Endothelial cell of umbilical vein (primary cell): ENCODE results near the gene TLE4. TPM values are rescaled to one million over a fixed set of nuclear protein-coding genes. Genes with fewer than 3 reads are reported as not detected.

ENCODE experiments used
- BruUV-seq: library from RNA; stranded (reverse); fragments of 400-500 nt; replicated peaks from 2 replicates; lab custom pipeline; 2021; lab: Mats Ljungman, UMichigan
- CTCF ChIA-PET: fragments of 300-600, 350-600 bp; sonication (Branson Sonifier 250); formaldehyde crosslinking; loops from one replicate; lab custom pipeline; 2021; ENCODE audit warnings: antibody characterized with exemption, inconsistent platforms; lab: Charles Lee
- POLR2A ChIA-PET: fragments of 300-600, 350-600 bp; sonication (Branson Sonifier 250); formaldehyde crosslinking; loops from one replicate; lab custom pipeline; 2021; ENCODE audit warnings: antibody characterized with exemption, inconsistent platforms; lab: Charles Lee
- DNase-seq: peaks from one replicate; pipeline ENCODE4 v3.0.0-alpha.2; 2011; ENCODE audit warnings: low read depth, low spot score
- FAIRE-seq: peaks from 2 replicates; lab custom pipeline; 2011; peaks lifted over from hg19 to GRCh38; lab: Jason Lieb, UNC
- H2AFZ ChIP-seq: 2 replicates; pipeline ENCODE4 v1.6.0; 2012; ENCODE audit warnings: low read depth, low read length, control low read depth, inconsistent platforms
- H3K27ac ChIP-seq: 2 replicates; pipeline ENCODE4 v1.5.1; 2011; ENCODE audit warnings: low read depth, mild to moderate bottlenecking, control low read depth, low read length, moderate library complexity; ENCODE audit not compliant: insufficient read depth
- H3K27me3 ChIP-seq, 2 experiments: 2 replicates each; pipeline versions ENCODE4 v1.6.0 to v1.6.1; 2011; ENCODE audit warnings: low read length in 2 of 2, mixed read lengths in 1 of 2; ENCODE audit not compliant: control insufficient read depth in 2 of 2, insufficient read depth in 2 of 2
- H3K36me3 ChIP-seq, 2 experiments: 2 replicates in 1 of 2; 3 replicates in 1 of 2; pipeline ENCODE4 v1.5.1; 2011; ENCODE audit warnings: low read length in 2 of 2, mild to moderate bottlenecking in 1 of 2, moderate library complexity in 1 of 2; ENCODE audit not compliant: control insufficient read depth in 2 of 2, insufficient read depth in 2 of 2; ENCODE audit errors: extremely low read depth in 1 of 2
- H3K4me1 ChIP-seq: 3 replicates; pipeline ENCODE4 v1.5.1; 2011; ENCODE audit warnings: mild to moderate bottlenecking, low read length; ENCODE audit not compliant: control insufficient read depth, insufficient read depth; ENCODE audit errors: extremely low read depth
- H3K4me2 ChIP-seq: 2 replicates; pipeline ENCODE4 v1.6.1; 2011; ENCODE audit warnings: low read length, control low read depth, mixed read lengths; ENCODE audit not compliant: insufficient read depth
- H3K4me3 ChIP-seq, 3 experiments: fragments of 200-600 bp in 1 of 3; sonication (generic), shearing (Covaris generic) in 1 of 3; replicated peaks in 1 of 3; 2 replicates each; pipeline ENCODE4 v1.5.1; 2011 to 2016; ENCODE audit warnings: control low read depth in 3 of 3, low read length in 3 of 3, mild to moderate bottlenecking in 2 of 3, inconsistent platforms in 1 of 3, low read depth in 1 of 3, moderate library complexity in 1 of 3; ENCODE audit not compliant: insufficient read depth in 1 of 3
- H3K79me2 ChIP-seq: 2 replicates; pipeline ENCODE4 v1.6.0; 2012; ENCODE audit warnings: low read length, inconsistent platforms; ENCODE audit not compliant: control insufficient read depth, insufficient read depth
- H3K9ac ChIP-seq: replicated peaks from 2 replicates; pipeline ENCODE3; 2011; ENCODE audit warnings: low read length, control low read depth; ENCODE audit not compliant: insufficient read depth; ENCODE audit errors: extremely low read depth
- H3K9me1 ChIP-seq: replicated peaks from 3 replicates; pipeline ENCODE4 v1.6.0; 2011; ENCODE audit warnings: mild to moderate bottlenecking, low read length; ENCODE audit not compliant: control insufficient read depth, insufficient read depth; ENCODE audit errors: extremely low read depth
- H3K9me3 ChIP-seq: replicated peaks from 2 replicates; pipeline ENCODE4 v1.5.1; 2012; ENCODE audit warnings: low read length, inconsistent platforms; ENCODE audit not compliant: control insufficient read depth, insufficient read depth
- H4K20me1 ChIP-seq: replicated peaks from 2 replicates; pipeline ENCODE3; 2011; ENCODE audit warnings: mild to moderate bottlenecking, low read length; ENCODE audit not compliant: control insufficient read depth, insufficient read depth; ENCODE audit errors: extremely low read depth
- CTCF ChIP-seq, 2 donors: IDR thresholded peaks; 1 replicate in 1 of 2; 2 replicates in 1 of 2; pipeline ENCODE4 v1.5.1; 2011; ENCODE audit warnings: low read length in 2 of 2, mild to moderate bottlenecking in 2 of 2, moderate library complexity in 2 of 2, control low read depth in 1 of 2, inconsistent platforms in 1 of 2, low read depth in 1 of 2; ENCODE audit not compliant: insufficient read depth in 1 of 2; ENCODE audit errors: extremely low read depth in 1 of 2
- EZH2 ChIP-seq: IDR thresholded peaks from 2 replicates; pipeline ENCODE4 v1.6.1; 2012; ENCODE audit warnings: borderline replicate concordance, low read depth, mild to moderate bottlenecking, moderate library complexity, low read length, inconsistent platforms; ENCODE audit not compliant: severe bottlenecking
- FOS ChIP-seq: IDR thresholded peaks from 2 replicates; pipeline ENCODE4 v1.6.1; 2011; ENCODE audit warnings: mild to moderate bottlenecking, low read length, moderate library complexity, borderline replicate concordance; ENCODE audit not compliant: insufficient read depth
- GATA2 ChIP-seq: IDR thresholded peaks from 2 replicates; pipeline ENCODE4 v1.7.0; 2011; ENCODE audit warnings: low read depth, mild to moderate bottlenecking, moderate library complexity, mixed read lengths, low read length; ENCODE audit not compliant: insufficient read length, insufficient read depth
- JUN ChIP-seq: IDR thresholded peaks from 2 replicates; pipeline ENCODE4 v1.6.1; 2011; ENCODE audit warnings: borderline replicate concordance, low read depth; ENCODE audit not compliant: insufficient read length, insufficient read depth
- MYC ChIP-seq: IDR thresholded peaks from one replicate; pipeline ENCODE4 v1.6.1; 2011; ENCODE audit warnings: mild to moderate bottlenecking, low read depth, low read length
- POLR2A ChIP-seq: IDR thresholded peaks from 2 replicates; pipeline ENCODE4 v1.6.1; 2012; ENCODE audit warnings: low read depth, mild to moderate bottlenecking, control low read depth, low read length
- POLR2AphosphoS5 ChIP-seq: IDR thresholded peaks from 2 replicates; pipeline ENCODE4 v1.6.1; 2012; ENCODE audit warnings: low read depth, mild to moderate bottlenecking, control low read depth, low read length, moderate library complexity; ENCODE audit not compliant: insufficient read depth
- dilution Hi-C: fragments of 300-500 bp; cut with MboI; formaldehyde crosslinking; loops from one replicate; pipeline ENCODE4 v1.15.0; 2019; ENCODE audit warnings: low sequenced_read_pairs; ENCODE audit not compliant: extremely low pct_ligation_motif_present
- intact Hi-C: fragments of 100-400 bp; cut with micrococcal nuclease; formaldehyde crosslinking; loops from one replicate; pipeline ENCODE4 v1.10.0; 2022
- polyA plus RNA-seq, 4 experiments: library from polyadenylated mRNA; depleted of rRNA in 3 of 4; stranded (reverse) in 3 of 4; unstranded in 1 of 4; fragments of >200 nt; gene quantifications; 2 replicates each; pipeline versions ENCODE4 v1.2.1 to v1.2.3, GENCODE V29; 2011 to 2012; ENCODE audit warnings: missing spikeins in 1 of 4
- total RNA-seq: library from RNA; stranded (reverse); gene quantifications from 2 replicates; pipeline ENCODE4 v1.2.3, GENCODE V29; 2021
- TF ChIP-seq, protein P1 (sequence below): IDR thresholded peaks from 2 replicates; pipeline ENCODE4 v1.6.1; 2011; ENCODE audit not compliant: insufficient read depth, insufficient read length

Gene TLE4
- total and polyA plus RNA-seq, 2 donors (not counting 3 experiments of a cell fraction or from before 2014, with no cell fraction given) = 31.4 to 32.3 TPM

- Histone ChIP-seq H3K4me2 (no peak overlapping the region), H3K9me3 (no peaks in the 10 kb centered on the region), H3K4me3 (no peak overlapping the region), H4K20me1 (no peaks in the 10 kb centered on the region), H3K9me1 (no peaks in the 10 kb centered on the region), H3K27ac (no peak overlapping the region), H2AFZ (no peak overlapping the region), H3K4me1 (peaks cover 9% of the 10 kb centered on the region), H3K9ac (no peak overlapping the region), H3K36me3 (no peaks in the 10 kb centered on the region), H3K79me2 (no peaks in the 10 kb centered on the region), H3K27me3 (no peaks in the 10 kb centered on the region)
- FAIRE-seq (no peak), DNase-seq (no peak)
- dilution Hi-C loops = no loop called here
- TF ChIP-seq MYC (no peak), EZH2 (no peak), POLR2AphosphoS5 (no peak), GATA2 (no peak), JUN (no peak), FOS (no peak), CTCF (IDR thresholded peaks at IDR 0.05; ENCODE audit: extremely low read depth in 1 of 2, insufficient read depth in 1 of 2, low read depth in 1 of 2, low read length in 2 of 2) (no peak), POLR2A (no peak)
- TF ChIP-seq, protein P1, sequence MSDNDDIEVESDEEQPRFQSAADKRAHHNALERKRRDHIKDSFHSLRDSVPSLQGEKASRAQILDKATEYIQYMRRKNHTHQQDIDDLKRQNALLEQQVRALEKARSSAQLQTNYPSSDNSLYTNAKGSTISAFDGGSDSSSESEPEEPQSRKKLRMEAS = no peak
- POLR2A ChIA-PET = no interaction called here
- BruUV-seq = no TSS peak
- intact Hi-C loops = loop anchor here (10.0 kb wide), 1 partner anchor 138 kb away; no protein-coding TSS in a partner anchor
- CTCF ChIA-PET = no interaction called here
These were observed 95.4 kb downstream of the TLE4 start for GRCh38 chr9:79667120-79667519.
